Panc1 (cell line): ENCODE data around the gene ZNRF3. TPM values are rescaled to one million over a fixed set of nuclear protein-coding genes. Genes with fewer than 3 reads are reported as not detected.

Experiments
- ATAC-seq: fragments of 200-7000 bp; cut with Tn5 transposase; 2 replicates; pipeline ENCODE4 v1.9.1; 2020; ENCODE audit warnings: mild to moderate bottlenecking, moderate library complexity
- BruUV-seq: library from RNA; stranded (reverse); fragments of 400-500 nt; replicated peaks from 2 replicates; lab custom pipeline; 2021; lab: Mats Ljungman, UMichigan
- CTCF ChIA-PET: fragments of 300-600 bp; sonication (Branson Sonifier 250); formaldehyde crosslinking; loops from one replicate; lab custom pipeline; 2022; ENCODE audit warnings: antibody characterized with exemption; lab: Charles Lee
- POLR2A ChIA-PET: fragments of 300-600 bp; sonication (Branson Sonifier 250); formaldehyde crosslinking; loops from one replicate; lab custom pipeline; 2022; ENCODE audit warnings: antibody characterized with exemption; lab: Charles Lee
- DNase-seq: peaks from one replicate; pipeline ENCODE4 v3.0.0-alpha.2; 2010; ENCODE audit warnings: low read depth, low spot score
- H3K27ac ChIP-seq: 2 replicates; pipeline ENCODE4 v1.5.1; 2011; ENCODE audit warnings: mild to moderate bottlenecking, low read length, inconsistent platforms
- H3K27me3 ChIP-seq: fragments of 200-500 bp; sonication (Bioruptor generic); 2 replicates; pipeline ENCODE4 v1.6.0; 2014; ENCODE audit warnings: low read length, inconsistent platforms; ENCODE audit not compliant: control insufficient read depth, insufficient read depth
- H3K36me3 ChIP-seq: fragments of 200-500 bp; sonication (Bioruptor generic); 2 replicates; pipeline ENCODE4 v1.5.1; 2014; ENCODE audit warnings: inconsistent platforms, mild to moderate bottlenecking, low read length, moderate library complexity; ENCODE audit not compliant: control insufficient read depth, insufficient read depth
- H3K4me1 ChIP-seq: 2 replicates; pipeline ENCODE4 v1.5.1; 2011; ENCODE audit warnings: inconsistent platforms, mild to moderate bottlenecking, low read length, moderate library complexity; ENCODE audit not compliant: control insufficient read depth, insufficient read depth
- H3K4me3 ChIP-seq, 2 experiments: 2 replicates each; pipeline ENCODE4 v1.5.1; 2011 to 2012; ENCODE audit warnings: low read depth in 2 of 2, low read length in 2 of 2, mild to moderate bottlenecking in 2 of 2, inconsistent platforms in 1 of 2, moderate library complexity in 1 of 2
- H3K9me3 ChIP-seq: fragments of 200-500 bp; sonication (Bioruptor generic); 2 replicates; pipeline ENCODE4 v1.5.1; 2014; ENCODE audit warnings: low read depth, mild to moderate bottlenecking, inconsistent platforms, low read length, moderate library complexity; ENCODE audit not compliant: control insufficient read depth, insufficient read depth
- POLR2AphosphoS5 ChIP-seq: IDR thresholded peaks from 2 replicates; pipeline ENCODE4 v1.6.1; 2012; ENCODE audit warnings: mild to moderate bottlenecking, low read depth, low read length, moderate library complexity
- SIN3A ChIP-seq: IDR thresholded peaks from 2 replicates; pipeline ENCODE4 v1.6.1; 2012; ENCODE audit warnings: low read depth, mild to moderate bottlenecking, low read length, moderate library complexity, borderline replicate concordance; ENCODE audit not compliant: insufficient read depth
- TCF7L2 ChIP-seq: IDR thresholded peaks from 2 replicates; pipeline ENCODE4 v1.6.1; 2011; ENCODE audit warnings: mild to moderate bottlenecking, low read depth, low read length, inconsistent platforms
- in situ Hi-C: cut with HindIII; loops from 2 replicates; pipeline ENCODE4 v1.10.0; 2016; ENCODE audit warnings: low sequenced_read_pairs, low pct_unique_long_range_greater_than_20kb
- intact Hi-C: fragments of 100-400 bp; cut with micrococcal nuclease; formaldehyde crosslinking; loops from one replicate; pipeline ENCODE4 v1.10.0; 2022; ENCODE audit not compliant: unreplicated experiment
- total RNA-seq: library from RNA; stranded (reverse); gene quantifications from one replicate; pipeline ENCODE4 v1.2.1, GENCODE V29; 2021; ENCODE audit not compliant: unreplicated experiment
- TF ChIP-seq, protein P1 (sequence below), 2 experiments: IDR thresholded peaks; 2 replicates each; pipeline ENCODE4 v1.6.1; 2011 to 2012; ENCODE audit warnings: low read depth in 2 of 2, control low read depth in 1 of 2, low read length in 1 of 2, mild to moderate bottlenecking in 1 of 2, moderate library complexity in 1 of 2; ENCODE audit not compliant: insufficient read depth in 1 of 2
- TF ChIP-seq, protein P2 (sequence below): fragments of 450-650 bp; IDR thresholded peaks from 2 replicates; pipeline ENCODE4 v1.5.1; 2017; ENCODE audit warnings: mild to moderate bottlenecking

Gene ZNRF3
- total RNA-seq, 1 experiment from 2014 or later = 7.3 TPM

DNA sequence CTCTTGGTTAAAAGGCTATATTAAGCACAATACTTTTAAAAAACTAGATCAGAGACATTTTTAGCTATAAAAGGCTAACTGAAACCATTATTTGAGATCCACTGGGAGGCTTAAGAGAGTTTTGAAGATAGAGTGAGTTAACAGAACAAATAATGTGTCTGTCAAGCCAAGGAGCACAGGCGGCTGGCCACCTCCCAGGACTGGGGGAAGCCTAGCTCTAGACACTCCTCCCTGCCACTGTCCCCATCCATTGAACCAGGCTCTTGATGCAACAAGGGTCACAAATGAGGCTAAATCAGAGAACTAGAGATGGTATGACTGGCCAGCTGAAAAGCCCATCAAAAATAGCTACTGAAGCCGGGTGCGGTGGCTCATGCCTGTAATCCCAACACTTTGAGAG, 115.3 kb downstream of the ZNRF3 start:
- POLR2A ChIA-PET = no interaction called here
- no TSS peak for BruUV-seq
- Histone ChIP-seq H3K4me3 (no peak overlapping the region), H3K27me3 (no peaks in the 10 kb centered on the region), H3K9me3 (no peaks in the 10 kb centered on the region), H3K27ac (no peak overlapping the region), H3K4me1 (no peaks in the 10 kb centered on the region), H3K36me3 (no peaks in the 10 kb centered on the region)
- CTCF ChIA-PET = interaction anchor here (0.7 kb wide), 1 partner anchor 40 kb away, joined by 7 read pairs; no protein-coding TSS in a partner anchor
- TF ChIP-seq, protein P1, sequence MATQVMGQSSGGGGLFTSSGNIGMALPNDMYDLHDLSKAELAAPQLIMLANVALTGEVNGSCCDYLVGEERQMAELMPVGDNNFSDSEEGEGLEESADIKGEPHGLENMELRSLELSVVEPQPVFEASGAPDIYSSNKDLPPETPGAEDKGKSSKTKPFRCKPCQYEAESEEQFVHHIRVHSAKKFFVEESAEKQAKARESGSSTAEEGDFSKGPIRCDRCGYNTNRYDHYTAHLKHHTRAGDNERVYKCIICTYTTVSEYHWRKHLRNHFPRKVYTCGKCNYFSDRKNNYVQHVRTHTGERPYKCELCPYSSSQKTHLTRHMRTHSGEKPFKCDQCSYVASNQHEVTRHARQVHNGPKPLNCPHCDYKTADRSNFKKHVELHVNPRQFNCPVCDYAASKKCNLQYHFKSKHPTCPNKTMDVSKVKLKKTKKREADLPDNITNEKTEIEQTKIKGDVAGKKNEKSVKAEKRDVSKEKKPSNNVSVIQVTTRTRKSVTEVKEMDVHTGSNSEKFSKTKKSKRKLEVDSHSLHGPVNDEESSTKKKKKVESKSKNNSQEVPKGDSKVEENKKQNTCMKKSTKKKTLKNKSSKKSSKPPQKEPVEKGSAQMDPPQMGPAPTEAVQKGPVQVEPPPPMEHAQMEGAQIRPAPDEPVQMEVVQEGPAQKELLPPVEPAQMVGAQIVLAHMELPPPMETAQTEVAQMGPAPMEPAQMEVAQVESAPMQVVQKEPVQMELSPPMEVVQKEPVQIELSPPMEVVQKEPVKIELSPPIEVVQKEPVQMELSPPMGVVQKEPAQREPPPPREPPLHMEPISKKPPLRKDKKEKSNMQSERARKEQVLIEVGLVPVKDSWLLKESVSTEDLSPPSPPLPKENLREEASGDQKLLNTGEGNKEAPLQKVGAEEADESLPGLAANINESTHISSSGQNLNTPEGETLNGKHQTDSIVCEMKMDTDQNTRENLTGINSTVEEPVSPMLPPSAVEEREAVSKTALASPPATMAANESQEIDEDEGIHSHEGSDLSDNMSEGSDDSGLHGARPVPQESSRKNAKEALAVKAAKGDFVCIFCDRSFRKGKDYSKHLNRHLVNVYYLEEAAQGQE (IDR thresholded peaks at IDR 0.05; ENCODE audit: insufficient read depth in 1 of 2, low read depth in 2 of 2, low read length in 1 of 2) = no peak
- TF ChIP-seq, protein P2, sequence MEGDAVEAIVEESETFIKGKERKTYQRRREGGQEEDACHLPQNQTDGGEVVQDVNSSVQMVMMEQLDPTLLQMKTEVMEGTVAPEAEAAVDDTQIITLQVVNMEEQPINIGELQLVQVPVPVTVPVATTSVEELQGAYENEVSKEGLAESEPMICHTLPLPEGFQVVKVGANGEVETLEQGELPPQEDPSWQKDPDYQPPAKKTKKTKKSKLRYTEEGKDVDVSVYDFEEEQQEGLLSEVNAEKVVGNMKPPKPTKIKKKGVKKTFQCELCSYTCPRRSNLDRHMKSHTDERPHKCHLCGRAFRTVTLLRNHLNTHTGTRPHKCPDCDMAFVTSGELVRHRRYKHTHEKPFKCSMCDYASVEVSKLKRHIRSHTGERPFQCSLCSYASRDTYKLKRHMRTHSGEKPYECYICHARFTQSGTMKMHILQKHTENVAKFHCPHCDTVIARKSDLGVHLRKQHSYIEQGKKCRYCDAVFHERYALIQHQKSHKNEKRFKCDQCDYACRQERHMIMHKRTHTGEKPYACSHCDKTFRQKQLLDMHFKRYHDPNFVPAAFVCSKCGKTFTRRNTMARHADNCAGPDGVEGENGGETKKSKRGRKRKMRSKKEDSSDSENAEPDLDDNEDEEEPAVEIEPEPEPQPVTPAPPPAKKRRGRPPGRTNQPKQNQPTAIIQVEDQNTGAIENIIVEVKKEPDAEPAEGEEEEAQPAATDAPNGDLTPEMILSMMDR = no peak
- TF ChIP-seq POLR2AphosphoS5 = no peak
- TF ChIP-seq SIN3A = no peak
- TF ChIP-seq TCF7L2 = no peak
- no peak for DNase-seq
- intact Hi-C loops (no loop called here), in situ Hi-C loops (no loop called here)
- ATAC-seq = no peak

DNA sequence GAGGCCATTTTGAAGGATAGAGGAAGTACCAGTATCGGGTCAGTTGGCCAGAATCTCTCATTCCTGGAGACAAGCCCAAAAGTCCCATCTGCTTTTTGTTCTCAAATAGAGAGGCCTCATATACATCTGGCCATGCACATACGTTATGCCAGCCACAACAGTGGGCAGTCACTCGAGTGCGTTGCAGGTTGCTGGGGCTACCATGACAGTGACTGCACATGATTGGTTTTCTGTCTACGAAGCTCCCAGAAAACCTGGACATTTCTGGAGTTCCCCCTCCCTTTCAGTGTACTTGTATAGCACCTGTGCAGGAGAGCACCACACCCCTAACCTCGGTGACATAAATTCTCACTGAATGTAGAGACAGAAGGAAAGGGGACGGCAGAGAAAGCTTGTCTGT, 116.1 kb downstream of the ZNRF3 start:
- BruUV-seq = no TSS peak
- in situ Hi-C loops (no loop called here), intact Hi-C loops (no loop called here)
- Histone ChIP-seq H3K27me3 (no peaks in the 10 kb centered on the region), H3K36me3 (no peaks in the 10 kb centered on the region), H3K4me1 (no peaks in the 10 kb centered on the region), H3K9me3 (no peaks in the 10 kb centered on the region), H3K27ac (no peak overlapping the region), H3K4me3 (no peak overlapping the region)
- TF ChIP-seq, protein P2 = no peak
- TF ChIP-seq, protein P1 (IDR thresholded peaks at IDR 0.05; ENCODE audit: insufficient read depth in 1 of 2, low read depth in 2 of 2, low read length in 1 of 2) = no peak
- TF ChIP-seq POLR2AphosphoS5 (no peak), TCF7L2 (no peak), SIN3A (no peak)
- POLR2A ChIA-PET = no interaction called here
- CTCF ChIA-PET = no interaction called here
- DNase-seq (no peak), ATAC-seq (no peak)
